Measurements from ENCODE around the gene SUV39H2. TPM values are rescaled to one million over a fixed set of nuclear protein-coding genes. Genes with fewer than 3 reads are reported as not detected.
A peak's percentile ranks its signal among the peaks of the same experiment; 100 is the strongest.
"Not testable (repeated sequence)": the region's sequence is repeated elsewhere in the genome, so short reads cannot be mapped to it uniquely, and the experiment has no call there.

The SUV39H2 gene
- total and polyA plus RNA-seq, 4 experiments from 2014 or later, result 4.4 to 6.1 (median 5.3) TPM

- H3K27me3 ChIP-seq (ENCODE audit: insufficient read depth, low read length); POLR2A ChIA-PET (ENCODE audit: partially characterized antibody); H3K27me3 Mint-ChIP-seq; intact Hi-C loops (cut with micrococcal nuclease); H3K9me3 ChIP-seq (ENCODE audit: control insufficient read depth in 1 of 2, low read length in 2 of 2); H3K27ac ChIP-seq (ENCODE audit: low read depth, low read length); H3K9me3 Mint-ChIP-seq; H3K4me1 ChIP-seq (ENCODE audit: insufficient read depth, low read length); CTCF ChIA-PET (ENCODE audit: partially characterized antibody); H3K4me3 ChIP-seq (ENCODE audit: low read length in 2 of 2); DNase-seq: not testable (repeated sequence)
- Mint-ChIP-seq H3K4me3 (peak overlapping the region in 3 of 8 donors; percentile 11 to 36 (median 17)), H3K36me3 (peaks cover 31 to 41% of the 10 kb centered on the region in 2 donors), H3K27ac (peak overlapping the region in 4 of 7 donors; percentile 36 to 75 (median 66)), H3K4me1 (peaks cover 5 to 14% (median 9%) of the 10 kb centered on the region in 4 donors)
- H3K36me3 ChIP-seq (ENCODE audit: insufficient read depth, low read length), result peaks cover 26% of the 10 kb centered on the region
These were observed 63.7 kb downstream of the SUV39H2 start for GRCh38 chr10:14942147-14942949.

GRCh38 chr10:14942950-14943338 is 64.3 kb downstream of the SUV39H2 start:
- H3K27me3 ChIP-seq (ENCODE audit: insufficient read depth, low read length); H3K27ac ChIP-seq (ENCODE audit: low read depth, low read length); H3K9me3 ChIP-seq (ENCODE audit: control insufficient read depth in 1 of 2, low read length in 2 of 2); H3K4me1 ChIP-seq (ENCODE audit: insufficient read depth, low read length); H3K4me3 ChIP-seq (ENCODE audit: low read length in 2 of 2); H3K4me3 Mint-ChIP-seq; intact Hi-C loops (cut with micrococcal nuclease); H3K27ac Mint-ChIP-seq; H3K9me3 Mint-ChIP-seq; DNase-seq; POLR2A ChIA-PET (ENCODE audit: partially characterized antibody); H3K27me3 Mint-ChIP-seq: not testable (repeated sequence)
- CTCF ChIA-PET (ENCODE audit: partially characterized antibody), result interaction anchor here (0.6 kb wide), 1 partner anchor 9 kb away, joined by 3 read pairs; no protein-coding TSS in a partner anchor
- Mint-ChIP-seq H3K36me3 (peaks cover 30 to 41% of the 10 kb centered on the region in 2 donors), H3K4me1 (peaks cover 5 to 14% (median 9%) of the 10 kb centered on the region in 4 donors)
- peaks cover 30% of the 10 kb centered on the region for H3K36me3 ChIP-seq (ENCODE audit: insufficient read depth, low read length)

- no peak for DNase-seq
- Histone ChIP-seq H3K4me3 (ENCODE audit: low read length in 2 of 2) (no peak overlapping the region), H3K4me1 (ENCODE audit: insufficient read depth, low read length) (peaks cover 6% of the 10 kb centered on the region), H3K9me3 (ENCODE audit: control insufficient read depth in 1 of 2, low read length in 2 of 2) (no peaks in the 10 kb centered on the region), H3K36me3 (ENCODE audit: insufficient read depth, low read length) (peaks cover 31% of the 10 kb centered on the region), H3K27me3 (ENCODE audit: insufficient read depth, low read length) (no peaks in the 10 kb centered on the region), H3K27ac (ENCODE audit: low read depth, low read length) (no peak overlapping the region)
- ChIA-PET POLR2A (ENCODE audit: partially characterized antibody) (no interaction called here), CTCF (ENCODE audit: partially characterized antibody) (interaction anchor here (0.9 kb wide), 1 partner anchor 36 kb away, joined by 3 read pairs; no protein-coding TSS in a partner anchor)
- Mint-ChIP-seq H3K27ac (peak overlapping the region in 1 of 7 donors; percentile 35), H3K4me3 (no peak overlapping the region), H3K9me3 (no peaks in the 10 kb centered on the region), H3K36me3 (peaks cover 32 to 46% of the 10 kb centered on the region in 2 donors), H3K27me3 (no peaks in the 10 kb centered on the region), H3K4me1 (peaks cover 9 to 23% (median 13%) of the 10 kb centered on the region in 4 donors)
- intact Hi-C loops (cut with micrococcal nuclease), result no loop called here
These were observed 66.4 kb downstream of the SUV39H2 start for GRCh38 chr10:14945108-14945507.

- no peak overlapping the region for H3K27ac ChIP-seq (ENCODE audit: low read depth, low read length)
- peaks cover 19% of the 10 kb centered on the region for H3K4me1 ChIP-seq (ENCODE audit: insufficient read depth, low read length)
- Mint-ChIP-seq H3K4me1 (peaks cover 18 to 35% (median 24%) of the 10 kb centered on the region in 4 donors), H3K36me3 (peaks cover 31 to 41% of the 10 kb centered on the region in 2 donors), H3K9me3 (no peaks in the 10 kb centered on the region), H3K27me3 (no peaks in the 10 kb centered on the region), H3K27ac (no peak overlapping the region), H3K4me3 (no peak overlapping the region)
- ChIA-PET CTCF (ENCODE audit: partially characterized antibody) (no interaction called here), POLR2A (ENCODE audit: partially characterized antibody) (no interaction called here)
- H3K9me3 ChIP-seq (ENCODE audit: control insufficient read depth in 1 of 2, low read length in 2 of 2), result no peaks in the 10 kb centered on the region
- no peak overlapping the region for H3K4me3 ChIP-seq (ENCODE audit: low read length in 2 of 2)
- no peaks in the 10 kb centered on the region for H3K27me3 ChIP-seq (ENCODE audit: insufficient read depth, low read length)
- intact Hi-C loops (cut with micrococcal nuclease), result no loop called here
- DNase-seq, result no peak
- peaks cover 29% of the 10 kb centered on the region for H3K36me3 ChIP-seq (ENCODE audit: insufficient read depth, low read length)
These were observed 68.6 kb downstream of the SUV39H2 start for GRCh38 chr10:14947268-14947667.

GRCh38 chr10:14949291-14949690 is 70.6 kb downstream of the SUV39H2 start:
- H3K36me3 ChIP-seq (ENCODE audit: insufficient read depth, low read length), result peaks cover 29% of the 10 kb centered on the region
- no peak for DNase-seq
- Mint-ChIP-seq H3K27ac (peak overlapping the region in 4 of 7 donors; percentile 15 to 80 (median 50)), H3K9me3 (no peaks in the 10 kb centered on the region), H3K27me3 (no peaks in the 10 kb centered on the region), H3K4me1 (peaks cover 23 to 45% (median 35%) of the 10 kb centered on the region in 4 donors), H3K4me3 (no peak overlapping the region), H3K36me3 (peaks cover 24 to 37% of the 10 kb centered on the region in 2 donors)
- no peak overlapping the region for H3K4me3 ChIP-seq (ENCODE audit: low read length in 2 of 2)
- H3K9me3 ChIP-seq (ENCODE audit: control insufficient read depth in 1 of 2, low read length in 2 of 2), result no peaks in the 10 kb centered on the region
- CTCF ChIA-PET (ENCODE audit: partially characterized antibody), result interaction anchor here (1.2 to 2.2 kb wide), 2 partner anchors 9 to 23 kb away, joined by 3 to 6 read pairs; no protein-coding TSS in a partner anchor
- H3K27ac ChIP-seq (ENCODE audit: low read depth, low read length), result no peak overlapping the region
- no peaks in the 10 kb centered on the region for H3K27me3 ChIP-seq (ENCODE audit: insufficient read depth, low read length)
- POLR2A ChIA-PET (ENCODE audit: partially characterized antibody), result no interaction called here
- H3K4me1 ChIP-seq (ENCODE audit: insufficient read depth, low read length), result peaks cover 36% of the 10 kb centered on the region
- intact Hi-C loops (cut with micrococcal nuclease), result no loop called here

- Mint-ChIP-seq H3K27ac (peak overlapping the region; percentile 89 to 97 (median 96)), H3K4me1 (peaks cover 33 to 68% (median 48%) of the 10 kb centered on the region in 4 donors), H3K9me3 (no peaks in the 10 kb centered on the region), H3K36me3 (peaks cover 6 to 21% of the 10 kb centered on the region in 2 donors), H3K4me3 (peak overlapping the region; percentile 87 to 96 (median 92)), H3K27me3 (no peaks in the 10 kb centered on the region)
- peak in 1 of 5 donors; percentile 4 for DNase-seq
- POLR2A ChIA-PET (ENCODE audit: partially characterized antibody), result interaction anchor here (0.7 to 2.7 kb wide), 9 partner anchors 9 to 384 kb away, joined by 3 to 17 read pairs (median 4); partner anchors contain the start of genes CDNF, HSPA14, MSANTD7 and RPP38
- Histone ChIP-seq H3K4me3 (ENCODE audit: low read length in 2 of 2) (peak overlapping the region; percentile 92 to 99), H3K4me1 (ENCODE audit: insufficient read depth, low read length) (peaks cover 48% of the 10 kb centered on the region), H3K27me3 (ENCODE audit: insufficient read depth, low read length) (no peaks in the 10 kb centered on the region), H3K9me3 (ENCODE audit: control insufficient read depth in 1 of 2, low read length in 2 of 2) (no peaks in the 10 kb centered on the region), H3K27ac (ENCODE audit: low read depth, low read length) (peak overlapping the region; percentile 73), H3K36me3 (ENCODE audit: insufficient read depth, low read length) (peaks cover 6% of the 10 kb centered on the region)
- intact Hi-C loops (cut with micrococcal nuclease), result loop anchor here (5.0 to 10.0 kb wide), 6 partner anchors 144 to 1368 kb away; partner anchors contain the start of genes PRPF18 and RPP38
- CTCF ChIA-PET (ENCODE audit: partially characterized antibody), result interaction anchor here (0.8 to 3.2 kb wide), 8 partner anchors 9 to 412 kb away, joined by 3 to 17 read pairs (median 4); partner anchors contain the start of genes CDNF and SUV39H2
These were observed 74.3 kb downstream of the SUV39H2 start for GRCh38 chr10:14952851-14953423.
